ENCODE measurements around the gene MSLN.
A peak's percentile ranks its signal among the peaks of the same experiment; 100 is the strongest.
"Not testable (repeated sequence)": the region's sequence is repeated elsewhere in the genome, so short reads cannot be mapped to it uniquely, and the experiment has no call there.

MSLN gene

DNA sequence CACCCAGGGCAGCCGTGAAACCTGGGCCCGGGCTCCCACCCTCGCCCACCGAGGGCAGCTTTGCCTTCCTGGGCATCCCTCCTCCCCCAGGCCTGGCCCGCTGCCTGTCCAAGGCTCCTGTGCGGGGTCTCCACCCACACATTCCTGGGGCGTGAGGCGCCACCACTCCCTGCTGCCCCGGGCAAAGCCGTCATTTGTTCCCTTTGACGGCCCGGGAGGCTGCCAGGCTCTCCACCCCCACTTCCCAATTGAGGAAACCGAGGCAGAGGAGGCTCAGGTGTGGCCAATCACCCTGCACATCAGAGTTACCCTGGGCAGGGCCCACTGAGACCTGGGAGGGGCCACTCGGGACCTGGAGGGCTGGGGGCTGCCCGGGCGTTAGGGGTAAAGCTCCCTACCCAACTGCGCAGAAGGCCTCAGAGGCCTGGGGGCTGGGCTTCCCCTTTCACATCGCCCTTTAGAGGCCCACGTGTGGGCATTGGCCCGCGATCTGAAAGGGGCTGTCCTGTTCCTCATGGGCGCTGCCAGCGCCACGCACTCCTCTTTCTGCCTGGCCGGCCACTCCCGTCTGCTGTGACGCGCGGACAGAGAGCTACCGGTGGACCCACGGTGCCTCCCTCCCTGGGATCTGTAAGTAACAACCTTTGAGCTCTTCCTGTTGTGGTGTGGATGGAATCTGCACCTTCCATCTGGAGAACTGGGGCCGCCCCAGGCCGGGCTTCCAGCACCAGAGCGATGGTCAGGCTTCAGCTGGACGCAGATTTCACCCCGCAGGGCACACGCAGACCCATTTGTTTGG is at the start of gene MSLN:
Gene MSLN (plus strand): TSS at position 190 of the 799 bp plus-strand sequence. CDS start 1,947 bp downstream, outside the sequence.
- DNase-seq (ENCODE audit: low spot score) = no peak

GRCh38 chr16:711084-711483 is 49.5 kb upstream of the MSLN start:
- no peak for DNase-seq (ENCODE audit: low spot score)

DNA sequence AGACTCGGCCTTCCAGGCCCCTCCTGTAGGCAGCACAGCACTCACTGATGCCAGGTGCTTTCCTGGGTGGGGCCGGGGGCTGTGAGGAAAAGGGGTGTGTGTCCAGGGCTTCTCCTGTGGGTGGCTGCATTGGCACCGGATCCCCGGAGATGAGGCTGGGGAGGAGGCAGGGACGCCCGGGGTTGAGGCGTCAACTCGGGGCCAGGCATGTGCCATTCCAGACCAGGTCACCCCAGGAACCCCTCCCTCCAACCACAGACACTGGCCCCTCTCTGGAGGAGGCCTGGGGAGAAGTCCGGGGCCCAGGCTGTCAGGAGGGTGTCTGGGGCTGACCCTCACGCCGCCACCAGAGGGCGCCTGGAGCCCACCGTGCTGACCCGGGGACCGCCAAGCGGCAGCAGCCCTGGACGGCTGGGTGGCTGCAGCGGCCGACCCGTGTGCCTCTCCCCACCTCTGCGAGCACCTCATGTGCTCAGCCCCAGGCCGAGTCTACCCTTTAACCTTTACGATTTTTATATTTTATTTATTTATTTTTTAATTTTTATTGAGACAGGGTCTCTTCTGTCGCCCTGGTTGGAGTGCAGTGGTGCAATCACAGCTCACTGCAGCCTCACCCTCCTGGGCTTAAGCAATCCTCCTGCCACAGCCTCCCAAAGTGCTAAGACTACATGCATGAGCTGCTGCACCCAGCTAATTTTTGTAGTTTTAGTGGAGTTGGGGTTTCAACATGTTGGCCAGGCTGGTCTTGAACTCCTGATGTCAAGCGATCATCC is 48.8 kb upstream of the MSLN start:
- DNase-seq (ENCODE audit: low spot score) = peak; percentile 85

DNA sequence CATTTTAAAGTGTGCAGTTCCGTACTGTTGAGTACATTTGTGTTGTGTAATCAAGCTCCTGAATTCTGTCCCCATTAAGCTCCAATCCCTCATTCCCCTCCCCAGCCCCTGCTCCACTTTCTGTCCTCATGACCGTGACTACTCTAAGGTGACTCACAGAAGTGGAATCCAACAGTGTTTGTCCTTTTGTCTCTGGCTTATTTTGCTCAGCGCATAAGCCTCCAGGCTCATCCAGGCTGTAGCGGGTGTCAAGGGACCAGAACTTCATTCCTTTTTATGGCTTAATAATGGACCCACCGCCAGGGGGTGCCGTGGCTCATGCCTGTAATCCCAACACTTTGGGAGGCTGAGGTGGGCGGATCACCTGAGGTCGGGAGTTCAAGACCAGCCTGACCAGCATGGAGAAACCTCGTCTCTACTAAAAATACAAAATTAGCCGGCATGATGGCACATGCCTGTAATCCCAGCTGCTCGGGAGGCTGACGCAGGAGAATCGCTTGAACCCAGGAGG is 47.7 kb upstream of the MSLN start:
- not testable (repeated sequence) for DNase-seq (ENCODE audit: low spot score)

GRCh38 chr16:714079-714478 is 46.5 kb upstream of the MSLN start:
- no peak for DNase-seq (ENCODE audit: low spot score)

DNA sequence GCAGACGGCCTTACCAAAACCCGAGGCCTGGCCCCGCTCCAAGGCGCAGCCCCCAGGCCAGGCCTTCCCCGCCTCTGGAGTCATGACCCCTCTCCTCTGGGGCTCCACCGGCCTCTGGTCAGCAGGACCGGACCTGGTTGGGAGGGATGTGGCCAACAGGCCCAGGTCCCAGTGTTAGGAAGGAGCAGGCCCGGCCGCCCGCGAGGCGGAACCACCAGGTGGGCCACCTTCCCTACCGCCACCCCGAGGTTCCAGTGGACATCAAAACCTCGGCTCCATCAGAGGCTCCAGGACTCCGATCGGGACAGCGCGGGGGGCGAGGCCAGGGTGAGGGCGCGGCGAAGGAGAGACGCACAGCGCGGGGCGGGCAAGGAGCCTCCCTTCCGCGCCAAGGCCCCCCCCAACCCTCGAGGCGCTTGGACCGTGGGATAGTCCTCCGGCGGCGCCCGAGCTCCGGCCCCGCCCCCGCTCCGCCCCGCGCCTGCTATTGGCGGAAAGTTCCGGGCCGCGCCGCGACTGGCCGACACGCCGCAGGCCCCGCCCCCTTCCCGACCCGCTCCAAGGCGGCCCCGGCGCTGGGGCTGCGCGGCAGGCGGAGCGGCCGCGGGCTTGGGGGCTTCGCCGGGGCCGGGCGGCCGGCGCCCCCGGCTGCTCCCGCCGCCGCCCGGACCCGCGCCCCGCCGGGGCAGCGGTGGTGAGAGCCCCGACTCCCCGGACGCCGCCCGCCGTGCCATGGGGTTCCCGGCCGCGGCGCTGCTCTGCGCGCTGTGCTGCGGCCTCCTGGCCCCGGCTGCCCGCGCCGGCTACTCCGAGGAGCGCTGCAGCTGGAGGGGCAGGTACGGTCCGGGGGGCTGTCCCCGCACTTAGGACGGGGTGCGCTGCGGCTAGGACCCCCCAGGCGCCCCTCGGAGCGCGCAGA is 45.7 kb upstream of the MSLN start, which contains the start of gene METRN:
Gene METRN (plus strand): TSS at position 561 of the 919 bp plus-strand sequence. CDS start 172 bp downstream, at position 733.
- DNase-seq (ENCODE audit: low spot score) = peak; percentile 92

- DNase-seq (ENCODE audit: low spot score) = no peak
These were observed 44.9 kb upstream of the MSLN start for GRCh38 chr16:715477-716199.

DNA sequence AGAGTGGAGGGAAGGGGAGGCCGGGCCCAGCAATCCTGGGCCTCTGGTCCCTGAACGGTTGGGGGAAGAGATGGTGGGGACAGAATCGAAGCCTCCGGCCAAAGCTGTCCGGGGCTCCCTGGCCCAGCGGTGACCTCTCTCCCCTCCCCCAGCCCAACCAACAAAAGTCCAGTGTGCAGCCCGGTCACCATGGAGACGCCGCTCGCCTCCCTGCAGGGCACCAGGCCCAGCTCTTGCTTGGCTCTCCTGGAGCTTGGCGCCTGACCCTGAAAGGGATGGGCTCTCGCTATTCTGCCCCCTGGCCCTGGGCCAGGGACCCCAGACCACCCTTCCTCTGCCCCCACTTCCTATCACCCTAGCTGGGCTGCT is 44.4 kb upstream of the MSLN start:
- DNase-seq (ENCODE audit: low spot score) = no peak

DNA sequence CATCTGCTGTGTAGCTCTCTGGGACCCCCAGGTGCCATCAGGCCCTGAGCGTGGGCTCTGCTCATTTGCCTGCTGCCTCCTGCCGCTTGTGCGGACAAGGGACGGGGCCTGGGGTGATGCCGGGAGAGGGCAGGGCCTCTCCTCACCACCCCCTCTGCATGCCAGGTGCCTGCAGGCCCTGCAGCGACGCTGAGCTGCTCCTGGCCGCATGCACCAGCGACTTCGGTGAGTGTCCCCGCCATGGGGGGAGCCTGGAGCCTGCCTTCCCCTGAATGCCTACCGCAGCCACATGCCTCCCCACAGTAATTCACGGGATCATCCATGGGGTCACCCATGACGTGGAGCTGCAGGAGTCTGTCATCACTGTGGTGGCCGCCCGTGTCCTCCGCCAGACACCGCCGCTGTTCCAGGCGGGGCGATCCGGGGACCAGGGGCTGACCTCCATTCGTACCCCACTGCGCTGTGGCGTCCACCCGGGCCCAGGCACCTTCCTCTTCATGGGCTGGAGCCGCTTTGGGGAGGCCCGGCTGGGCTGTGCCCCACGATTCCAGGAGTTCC is 43.7 kb upstream of the MSLN start:
- DNase-seq (ENCODE audit: low spot score) = no peak

GRCh38 chr16:717450-718245 is 42.9 kb upstream of the MSLN start:
- no peak for DNase-seq (ENCODE audit: low spot score)

DNA sequence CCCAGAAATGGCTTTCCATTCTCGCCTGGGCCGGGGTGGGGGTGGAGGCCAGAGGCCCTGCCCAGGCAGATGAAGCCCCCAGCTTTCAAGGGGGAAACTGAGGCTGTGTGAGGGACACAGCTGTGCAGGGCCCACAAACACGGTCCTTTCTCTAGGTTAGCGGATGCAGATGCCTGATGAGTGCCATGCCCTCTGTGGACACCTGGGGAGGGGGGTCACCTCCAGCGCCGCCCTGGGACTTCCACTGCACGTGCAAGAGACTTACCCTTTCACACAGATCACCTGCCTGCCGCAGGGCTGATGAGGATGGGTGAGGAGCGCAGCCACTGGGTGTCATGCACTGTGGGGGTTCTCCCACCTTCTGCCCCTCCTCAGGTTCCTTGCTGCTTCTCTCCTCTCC is 42.1 kb upstream of the MSLN start:
- no peak for DNase-seq (ENCODE audit: low spot score)

DNA sequence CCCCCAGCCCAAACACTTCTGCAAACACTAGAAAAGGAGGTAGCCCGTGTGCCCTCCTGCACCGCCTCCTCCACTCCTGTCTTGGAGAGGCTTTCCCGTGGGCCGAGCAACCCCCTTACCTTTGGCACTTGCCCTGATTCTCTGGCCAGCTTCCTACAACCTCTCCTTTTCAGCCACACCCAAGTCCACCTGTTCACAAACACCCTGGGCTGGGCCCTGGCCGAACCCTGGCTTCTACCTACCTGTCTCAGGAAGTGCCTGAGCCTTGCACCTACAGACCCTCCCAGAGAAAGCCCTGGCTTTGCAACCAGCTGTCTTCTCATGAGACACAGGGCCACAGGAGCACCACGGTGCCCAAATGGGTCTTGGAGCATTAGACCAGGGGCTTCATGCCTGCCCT is 41.6 kb upstream of the MSLN start:
- no peak for DNase-seq (ENCODE audit: low spot score)

DNA sequence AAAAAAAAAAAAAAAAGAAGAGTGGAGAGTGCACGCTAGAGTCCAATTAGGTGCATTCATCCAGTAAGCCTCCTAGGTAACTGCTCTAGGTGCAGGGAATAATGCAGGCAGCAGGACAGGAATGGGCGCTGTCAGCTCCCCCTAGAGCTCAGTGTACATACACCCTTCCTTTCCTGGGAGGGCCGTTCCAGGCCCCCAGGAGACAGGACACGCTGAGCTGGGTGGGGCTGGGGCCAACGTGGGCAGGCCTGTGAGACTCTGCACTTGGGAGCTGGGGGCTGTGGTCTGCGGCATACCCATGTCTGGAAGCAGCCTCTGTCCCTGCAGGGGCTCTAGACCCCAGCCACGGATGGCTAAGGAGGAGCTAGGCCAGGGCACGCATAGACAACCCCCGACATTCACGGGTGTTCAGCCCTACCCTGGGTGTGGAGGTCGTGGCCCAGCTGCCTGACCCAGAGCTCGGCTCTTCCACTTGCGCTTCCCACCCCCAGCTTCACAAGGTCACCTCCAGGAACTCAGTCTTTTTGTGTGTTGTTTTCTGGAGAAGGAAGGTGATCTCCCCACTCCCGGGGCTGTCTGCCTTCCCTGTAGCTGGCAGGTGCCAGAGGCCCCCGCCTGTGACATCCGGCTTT is 40.6 kb upstream of the MSLN start:
- DNase-seq (ENCODE audit: low spot score) = no peak

- DNase-seq (ENCODE audit: low spot score) = no peak
These were observed 40.0 kb upstream of the MSLN start for GRCh38 chr16:720447-720989.

GRCh38 chr16:720990-721764 is 39.4 kb upstream of the MSLN start, which contains the start of gene ANTKMT:
TSS of gene ANTKMT (plus strand) at chr16:721146. CDS start at chr16:721275, 129 bp downstream.
- peak; percentile 88 for DNase-seq (ENCODE audit: low spot score)

GRCh38 chr16:721765-722540 is 38.6 kb upstream of the MSLN start:
- DNase-seq (ENCODE audit: low spot score) = no peak

DNA sequence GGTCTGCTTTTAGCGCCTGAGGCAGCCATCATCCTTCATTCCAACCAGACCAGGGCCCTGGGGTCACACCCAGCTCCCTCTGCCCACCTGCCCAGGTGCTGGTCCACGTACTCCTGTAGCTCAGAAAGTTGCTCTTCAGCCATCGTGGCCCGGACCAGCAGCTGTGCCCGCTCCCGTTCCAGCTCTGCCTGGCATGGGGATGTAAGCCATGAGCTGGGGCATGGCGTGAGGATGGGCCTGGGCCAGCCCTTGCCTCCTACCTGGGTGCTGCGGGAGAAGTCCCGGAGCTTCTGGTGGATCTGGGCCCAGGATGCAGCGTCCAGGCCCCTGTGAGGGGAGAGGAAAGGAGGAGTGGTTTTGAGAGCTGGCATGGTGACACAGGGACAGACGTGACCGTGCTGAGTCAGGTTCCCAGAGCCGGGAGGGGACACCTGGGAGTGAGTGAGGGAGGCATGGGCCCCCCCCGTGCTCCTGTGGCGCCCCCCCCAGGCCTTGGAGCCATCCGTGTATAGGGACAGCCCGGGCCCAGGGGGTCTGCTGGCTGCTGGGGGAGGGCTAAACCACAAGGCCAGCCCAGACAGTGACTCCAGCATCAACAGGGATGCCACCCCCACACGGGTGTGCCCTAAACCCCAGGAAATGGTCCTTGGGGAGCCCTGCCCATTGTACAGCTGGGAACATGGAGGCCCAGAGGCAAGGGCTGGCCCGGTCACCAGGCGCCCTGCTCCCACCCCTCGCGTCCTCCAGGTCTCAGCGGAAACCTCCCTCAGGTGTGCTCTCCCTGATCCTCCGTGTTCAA is 37.5 kb upstream of the MSLN start:
- no peak for DNase-seq (ENCODE audit: low spot score)

Measured in left forelimb (tissue), 1 donor.